HG03378 (cell line): ENCODE measurements around the gene BUB3.

Experiments
- ATAC-seq: cut with Tn5 transposase; IDR thresholded peaks from one replicate; pipeline ENCODE4 v1.9.1; 2021; ENCODE audit warnings: mild to moderate bottlenecking, moderate library complexity; ENCODE audit not compliant: unreplicated experiment

The BUB3 gene

GRCh38 chr10:123154092-123154710, at the start of gene BUB3:
TSS of gene BUB3 (plus strand) at chr10:123154402. CDS start at chr10:123154918, 516 bp downstream.
- ATAC-seq = peak; percentile 87

- ATAC-seq = no peak
Observed at GRCh38 chr10:123109466-123109865, 44.7 kb upstream of the BUB3 start.

GRCh38 chr10:123117644-123118417, 36.4 kb upstream of the BUB3 start:
- ATAC-seq = no peak

- no peak for ATAC-seq
Observed at GRCh38 chr10:123119081-123119480, 35.1 kb upstream of the BUB3 start.

GRCh38 chr10:123126246-123126645, 28.0 kb upstream of the BUB3 start:
- no peak for ATAC-seq

GRCh38 chr10:123129618-123130271, 24.5 kb upstream of the BUB3 start:
- ATAC-seq = no peak

- ATAC-seq = no peak
Observed at GRCh38 chr10:123132576-123133477, 21.4 kb upstream of the BUB3 start.

- no peak for ATAC-seq
Observed at GRCh38 chr10:123133541-123134342, 20.5 kb upstream of the BUB3 start.

GRCh38 chr10:123134343-123134914, 19.8 kb upstream of the BUB3 start:
- ATAC-seq = no peak

GRCh38 chr10:123134915-123135414, 19.2 kb upstream of the BUB3 start:
- ATAC-seq = no peak

- no peak for ATAC-seq
Observed at GRCh38 chr10:123135415-123136141, 18.6 kb upstream of the BUB3 start, which contains the start of gene HMX3. TSS of gene HMX3 (plus strand) at chr10:123135970. CDS start at chr10:123136051, 81 bp downstream.

GRCh38 chr10:123136221-123136805, 17.9 kb upstream of the BUB3 start:
- ATAC-seq = no peak

GRCh38 chr10:123136806-123137642, 17.2 kb upstream of the BUB3 start:
- ATAC-seq = no peak

GRCh38 chr10:123139165-123139520, 15.1 kb upstream of the BUB3 start:
- ATAC-seq = no peak

GRCh38 chr10:123139521-123140163, 14.6 kb upstream of the BUB3 start:
- no peak for ATAC-seq

- ATAC-seq = no peak
Observed at GRCh38 chr10:123140164-123140982, 13.8 kb upstream of the BUB3 start.
